Parathyroid adenoma (tissue), 2 donors: ENCODE measurements around the gene SLC2A6.

ENCODE experiments used
- H2AFZ ChIP-seq: fragments of 300-600 bp; sonication (generic); one replicate; pipeline ENCODE4 v1.7.0; 2017; ENCODE audit warnings: antibody characterized with exemption, mild to moderate bottlenecking
- H3K27ac ChIP-seq: fragments of 300-600 bp; sonication (generic); one replicate; pipeline ENCODE4 v1.7.0; 2017
- H3K27me3 ChIP-seq: fragments of 300-600 bp; sonication (generic); one replicate; pipeline ENCODE4 v1.7.0; 2017; ENCODE audit warnings: low read length; ENCODE audit not compliant: control insufficient read depth, insufficient read depth
- H3K36me3 ChIP-seq: fragments of 300-600 bp; sonication (generic); one replicate; pipeline ENCODE4 v1.7.0; 2017; ENCODE audit warnings: low read length; ENCODE audit not compliant: control insufficient read depth, insufficient read depth
- H3K4me1 ChIP-seq: fragments of 300-600 bp; sonication (generic); one replicate; pipeline ENCODE4 v1.7.0; 2017; ENCODE audit warnings: control low read depth
- H3K4me2 ChIP-seq: fragments of 300-600 bp; sonication (generic); one replicate; pipeline ENCODE4 v1.7.0; 2017; ENCODE audit warnings: low read length
- H3K4me3 ChIP-seq: fragments of 300-600 bp; sonication (generic); one replicate; pipeline ENCODE4 v1.7.0; 2017; ENCODE audit warnings: low read depth, low read length
- H3K79me2 ChIP-seq: fragments of 300-600 bp; sonication (generic); one replicate; pipeline ENCODE4 v1.7.0; 2017; ENCODE audit warnings: control low read depth
- H3K9ac ChIP-seq: fragments of 300-600 bp; sonication (generic); one replicate; pipeline ENCODE4 v1.7.0; 2017; ENCODE audit warnings: mild to moderate bottlenecking
- H3K9me3 ChIP-seq: fragments of 300-600 bp; sonication (generic); one replicate; pipeline ENCODE4 v1.7.0; 2017; ENCODE audit warnings: low read length; ENCODE audit not compliant: control insufficient read depth
- CTCF ChIP-seq: fragments of 300-600 bp; sonication (generic); IDR thresholded peaks from one replicate; pipeline ENCODE4 v1.7.0; 2017; ENCODE audit warnings: antibody characterized with exemption, mild to moderate bottlenecking
- donor health status: primary hyperparathyroidism.

The SLC2A6 gene

GRCh38 chr9:133464638-133465037 is 14.3 kb downstream of the SLC2A6 start:
- no peak for TF ChIP-seq CTCF
- no peaks in the 10 kb centered on the region for H3K79me2 ChIP-seq
- H3K9ac ChIP-seq = no peak overlapping the region
- no peak overlapping the region for H3K27ac ChIP-seq
- H2AFZ ChIP-seq = no peak overlapping the region
- no peak overlapping the region for H3K4me3 ChIP-seq
- H3K4me2 ChIP-seq = no peak overlapping the region
- no peaks in the 10 kb centered on the region for H3K36me3 ChIP-seq
- H3K4me1 ChIP-seq = peaks cover 23% of the 10 kb centered on the region
- no peaks in the 10 kb centered on the region for H3K9me3 ChIP-seq
- H3K27me3 ChIP-seq = no peaks in the 10 kb centered on the region

- H3K79me2 ChIP-seq = no peaks in the 10 kb centered on the region
- H3K9me3 ChIP-seq = no peaks in the 10 kb centered on the region
- peak overlapping the region; percentile 93 for H3K27ac ChIP-seq
- H3K27me3 ChIP-seq = no peaks in the 10 kb centered on the region
- H3K4me3 ChIP-seq = no peak overlapping the region
- TF ChIP-seq CTCF = no peak
- H3K4me1 ChIP-seq = peaks cover 23% of the 10 kb centered on the region
- no peak overlapping the region for H2AFZ ChIP-seq
- H3K9ac ChIP-seq = no peak overlapping the region
- H3K4me2 ChIP-seq = no peak overlapping the region
- no peaks in the 10 kb centered on the region for H3K36me3 ChIP-seq
Observed at GRCh38 chr9:133463864-133464615, 14.9 kb downstream of the SLC2A6 start.

GRCh38 chr9:133463234-133463863 is 15.6 kb downstream of the SLC2A6 start:
- Histone ChIP-seq H3K27me3 (no peaks in the 10 kb centered on the region), H2AFZ (no peak overlapping the region), H3K4me2 (no peak overlapping the region), H3K9me3 (no peaks in the 10 kb centered on the region), H3K9ac (no peak overlapping the region), H3K27ac (peak overlapping the region; percentile 93), H3K4me1 (peaks cover 23% of the 10 kb centered on the region), H3K4me3 (no peak overlapping the region), H3K79me2 (no peaks in the 10 kb centered on the region), H3K36me3 (no peaks in the 10 kb centered on the region)
- peak; percentile 35 for TF ChIP-seq CTCF

GRCh38 chr9:133461975-133462374 is 16.9 kb downstream of the SLC2A6 start:
- Histone ChIP-seq H3K4me3 (peak overlapping the region; percentile 4), H3K9me3 (no peaks in the 10 kb centered on the region), H3K4me1 (peaks cover 23% of the 10 kb centered on the region), H2AFZ (no peak overlapping the region), H3K79me2 (no peaks in the 10 kb centered on the region), H3K27ac (peak overlapping the region; percentile 93), H3K27me3 (no peaks in the 10 kb centered on the region), H3K9ac (no peak overlapping the region), H3K4me2 (peak overlapping the region; percentile 54), H3K36me3 (no peaks in the 10 kb centered on the region)
- no peak for TF ChIP-seq CTCF
